HG03097 (cell line): ENCODE measurements around the gene DCAF5.

ENCODE experiments used
- ATAC-seq: cut with Tn5 transposase; IDR thresholded peaks from one replicate; pipeline ENCODE4 v1.9.1; 2021; ENCODE audit not compliant: unreplicated experiment, low FRiP score

Gene DCAF5

GRCh38 chr14:69142101-69142500 is 10.8 kb downstream of the DCAF5 start:
- ATAC-seq: no peak

GRCh38 chr14:69141550-69141949 is 11.4 kb downstream of the DCAF5 start:
- ATAC-seq: no peak

- ATAC-seq: no peak
These were observed 13.2 kb downstream of the DCAF5 start for GRCh38 chr14:69139743-69140142.

GRCh38 chr14:69137843-69138535 is 14.9 kb downstream of the DCAF5 start:
- ATAC-seq: no peak

- ATAC-seq: no peak
These were observed 15.5 kb downstream of the DCAF5 start for GRCh38 chr14:69137416-69137815.

GRCh38 chr14:69135133-69135532 is 17.8 kb downstream of the DCAF5 start:
- ATAC-seq: no peak

- ATAC-seq: no peak
These were observed 19.5 kb downstream of the DCAF5 start for GRCh38 chr14:69133206-69134125.

- ATAC-seq: no peak
These were observed 20.3 kb downstream of the DCAF5 start for GRCh38 chr14:69132513-69133181.

- ATAC-seq: no peak
These were observed 21.7 kb downstream of the DCAF5 start for GRCh38 chr14:69131176-69131575.

- ATAC-seq: no peak
These were observed 23.5 kb downstream of the DCAF5 start for GRCh38 chr14:69129264-69129880.

GRCh38 chr14:69118305-69118704 is 34.6 kb downstream of the DCAF5 start:
- ATAC-seq: no peak

GRCh38 chr14:69117020-69117767 is 35.7 kb downstream of the DCAF5 start:
- no peak for ATAC-seq

- no peak for ATAC-seq
These were observed 37.3 kb downstream of the DCAF5 start for GRCh38 chr14:69115407-69116185.

- ATAC-seq: no peak
These were observed 38.2 kb downstream of the DCAF5 start for GRCh38 chr14:69114763-69115162.

- ATAC-seq: no peak
These were observed 44.6 kb downstream of the DCAF5 start for GRCh38 chr14:69108358-69108757.

- no peak for ATAC-seq
These were observed 45.4 kb downstream of the DCAF5 start for GRCh38 chr14:69107407-69108003.

GRCh38 chr14:69106451-69106850 is 46.5 kb downstream of the DCAF5 start:
- ATAC-seq: no peak

GRCh38 chr14:69105326-69105725 is 47.6 kb downstream of the DCAF5 start:
- no peak for ATAC-seq

GRCh38 chr14:69101331-69101826 is 51.5 kb downstream of the DCAF5 start:
- no peak for ATAC-seq
